Measurements from ENCODE around the gene NFE2.
"Not testable (repeated sequence)": the region's sequence is repeated elsewhere in the genome, so short reads cannot be mapped to it uniquely, and the experiment has no call there.

NFE2 gene

GRCh38 chr12:54282949-54283593 lies 17.7 kb downstream of the NFE2 start:
- DNase-seq: no peak

DNA sequence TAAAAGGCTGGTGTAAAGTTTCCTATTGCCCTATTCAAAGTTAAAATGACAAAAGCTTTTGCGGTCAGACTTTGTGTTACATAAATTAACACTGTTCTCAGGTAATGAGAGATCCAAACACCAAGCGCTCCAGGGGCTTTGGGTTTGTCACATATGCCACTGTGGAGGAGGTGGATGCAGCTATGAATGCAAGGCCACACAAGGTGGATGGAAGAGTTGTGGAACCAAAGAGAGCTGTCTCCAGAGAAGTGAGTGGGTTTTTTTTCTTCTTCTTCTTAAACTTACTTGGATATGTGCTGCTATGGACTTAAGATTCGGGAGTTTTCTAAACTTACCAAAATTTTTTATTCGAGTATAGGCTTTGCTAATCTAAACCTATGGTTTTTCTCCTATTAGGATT lies 19.1 kb downstream of the NFE2 start:
- not testable (repeated sequence) for DNase-seq

- not testable (repeated sequence) for DNase-seq
Observed at GRCh38 chr12:54281261-54281638, 19.6 kb downstream of the NFE2 start.

DNA sequence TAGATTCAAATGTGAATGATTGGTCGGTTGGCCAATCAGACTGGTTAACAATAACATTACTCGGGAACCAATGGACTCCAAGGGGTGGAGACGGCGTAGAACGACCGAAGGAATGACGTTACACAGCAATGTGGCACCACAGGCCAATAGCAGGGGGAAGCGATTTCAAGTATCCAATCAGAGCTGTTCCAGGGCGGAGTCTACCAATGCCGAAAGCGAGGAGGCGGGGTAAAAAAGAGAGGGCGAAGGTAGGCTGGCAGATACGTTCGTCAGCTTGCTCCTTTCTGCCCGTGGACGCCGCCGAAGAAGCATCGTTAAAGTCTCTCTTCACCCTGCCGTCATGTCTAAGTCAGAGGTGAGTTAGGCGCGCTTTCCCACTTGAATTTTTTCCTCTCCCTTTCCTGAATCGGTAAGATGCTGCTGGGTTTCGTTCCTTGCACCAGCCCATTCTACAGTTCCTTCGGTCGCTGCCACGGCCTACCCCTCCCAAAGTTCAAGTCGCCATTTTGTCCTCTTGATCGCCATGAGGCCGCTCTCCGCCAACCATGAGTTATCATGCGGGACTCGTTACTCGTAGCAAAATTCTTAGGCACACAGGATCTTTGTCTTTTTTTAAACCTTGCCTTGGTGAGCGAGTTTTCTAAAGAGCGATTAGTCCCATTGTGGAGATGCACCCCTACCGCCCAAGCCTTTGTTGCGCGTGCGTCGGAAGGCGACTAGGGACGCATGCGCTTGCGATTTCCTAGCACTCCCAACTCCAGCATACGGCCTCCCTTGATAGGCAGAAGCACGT lies 20.2 kb downstream of the NFE2 start, which contains the start of gene HNRNPA1:
Gene HNRNPA1 (plus strand): TSS at position 259 of the 793 bp plus-strand sequence. CDS start 82 bp downstream, at position 341.
- DNase-seq: peak; percentile 97 to 99

GRCh38 chr12:54279632-54280467 lies 21.0 kb downstream of the NFE2 start, which contains the start of gene CBX5:
CBX5 (minus strand) TSS chr12:54280122; CDS start chr12:54257650, 22,472 bp downstream.
- DNase-seq: peak; percentile 98 to 99

DNA sequence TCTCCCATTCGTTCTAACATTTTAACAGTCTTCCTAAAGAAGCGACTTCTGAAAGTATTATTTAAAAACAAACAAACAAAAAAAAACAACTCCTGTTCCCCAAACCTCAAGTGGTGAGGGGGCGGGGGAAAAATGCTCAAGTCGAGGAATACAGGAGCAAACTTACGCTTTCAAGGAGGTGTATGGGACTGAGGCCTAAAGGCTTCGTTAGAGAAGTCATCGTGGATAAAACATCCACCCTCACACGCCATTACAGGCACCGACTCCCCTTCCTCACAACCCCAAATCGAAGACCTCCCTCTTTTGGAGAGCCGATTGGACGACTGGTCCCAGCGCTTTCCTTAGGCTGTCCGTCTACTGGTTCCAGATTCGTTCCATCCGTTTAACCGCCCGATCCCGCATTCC lies 21.6 kb downstream of the NFE2 start:
- no peak for DNase-seq

GRCh38 chr12:54277823-54278276 lies 23.0 kb downstream of the NFE2 start:
- DNase-seq: no peak

DNA sequence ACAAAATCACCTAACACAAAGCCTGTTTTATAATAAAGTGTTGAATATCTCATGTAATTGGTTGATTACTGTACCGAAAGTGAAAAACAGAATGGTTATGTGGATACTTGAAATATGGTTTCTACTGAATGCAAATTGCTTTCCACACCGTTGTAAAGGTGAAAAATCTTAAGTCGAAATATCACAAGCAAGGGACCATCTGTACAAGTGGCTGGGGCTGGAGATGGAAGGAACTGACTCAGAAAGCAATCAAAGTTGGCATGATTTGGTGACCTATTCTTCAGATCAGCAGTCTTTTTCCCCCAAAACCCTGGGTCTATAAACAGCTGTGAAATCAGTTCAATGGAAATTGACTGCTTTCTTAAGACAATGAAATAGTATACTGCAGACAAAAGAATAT lies 24.4 kb downstream of the NFE2 start:
- no peak for DNase-seq

DNA sequence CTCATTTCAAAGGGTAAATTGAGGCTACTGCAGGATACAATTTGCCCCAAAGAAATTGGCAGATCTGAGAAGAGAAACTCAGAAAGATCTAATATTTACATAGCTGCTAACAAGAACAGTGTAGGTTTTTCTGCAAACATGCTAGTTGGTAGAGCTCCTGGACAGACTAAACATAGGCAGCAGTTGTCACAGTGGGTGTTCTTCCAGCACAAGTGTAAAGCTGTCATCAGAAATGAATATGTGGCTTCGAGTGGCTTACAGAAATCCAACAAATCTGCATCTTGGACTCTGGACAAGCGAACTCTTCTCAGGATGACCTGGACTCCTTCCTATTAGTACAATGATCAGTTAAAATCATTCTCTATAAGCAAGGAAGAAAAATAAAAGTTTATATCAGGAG lies 26.8 kb downstream of the NFE2 start:
- DNase-seq: no peak

DNA sequence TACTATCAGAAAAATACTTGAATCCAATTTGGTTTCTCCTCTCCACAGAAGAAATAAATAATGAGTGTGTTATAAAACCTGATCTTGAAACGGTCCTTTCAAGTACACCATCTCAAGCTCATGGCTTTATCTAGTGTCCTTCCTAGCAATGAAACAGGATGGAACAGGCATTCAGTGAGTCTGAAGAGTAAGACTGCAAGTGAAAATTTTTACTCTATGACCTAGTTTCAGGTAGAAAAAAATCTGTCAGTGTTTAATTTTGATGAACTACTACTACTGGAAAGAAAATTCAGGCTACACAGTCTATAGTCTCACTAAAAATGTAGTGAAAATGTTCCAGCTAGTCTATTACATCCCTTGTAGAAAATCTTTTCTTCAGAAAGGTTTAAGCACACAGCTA lies 28.6 kb downstream of the NFE2 start:
- no peak for DNase-seq

- no peak for DNase-seq
Observed at GRCh38 chr12:54270345-54270744, 30.5 kb downstream of the NFE2 start.

DNA sequence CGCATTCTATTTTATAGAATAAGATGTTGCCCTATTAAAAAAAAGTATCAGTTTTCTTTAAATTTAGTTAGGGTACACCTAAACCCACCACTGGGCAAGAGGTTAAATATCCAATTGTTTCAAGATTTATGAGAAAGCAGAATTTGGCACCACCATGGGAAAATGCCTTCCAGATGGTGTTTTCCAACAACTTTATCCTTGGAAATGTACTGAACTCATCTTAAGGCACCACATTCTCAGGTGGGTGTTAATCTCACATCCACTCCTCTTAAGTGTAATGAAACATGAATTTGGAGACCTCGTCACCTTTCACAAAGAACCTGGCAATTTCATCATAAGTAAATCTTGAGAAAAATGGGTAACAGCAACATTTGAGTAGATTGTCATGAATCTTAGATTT lies 34.0 kb downstream of the NFE2 start:
- DNase-seq: peak; percentile 20 to 59

DNA sequence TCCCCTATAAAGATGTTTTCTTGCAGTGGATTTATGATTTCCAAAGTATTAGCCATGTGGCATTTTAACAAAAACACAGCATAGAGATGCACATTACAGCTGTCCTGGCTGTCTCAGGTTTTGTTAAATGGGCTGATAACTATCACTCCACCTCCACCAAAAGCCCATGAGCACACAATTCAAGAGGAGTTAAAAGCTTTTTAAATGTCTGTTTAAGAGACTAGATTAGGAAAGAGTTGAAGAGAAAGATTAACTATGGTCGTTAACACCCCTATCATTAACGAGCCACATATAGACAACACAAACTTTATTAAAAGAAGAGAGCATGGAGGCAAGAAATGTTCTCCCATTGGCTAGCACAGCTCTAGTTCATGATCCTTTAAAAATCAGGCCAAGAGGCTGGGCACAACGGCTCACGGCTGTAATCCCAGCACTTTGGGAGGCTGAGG lies 35.4 kb downstream of the NFE2 start:
- peak; percentile 75 to 77 for DNase-seq

- DNase-seq: no peak
Observed at GRCh38 chr12:54262403-54262925, 38.4 kb downstream of the NFE2 start.

DNA sequence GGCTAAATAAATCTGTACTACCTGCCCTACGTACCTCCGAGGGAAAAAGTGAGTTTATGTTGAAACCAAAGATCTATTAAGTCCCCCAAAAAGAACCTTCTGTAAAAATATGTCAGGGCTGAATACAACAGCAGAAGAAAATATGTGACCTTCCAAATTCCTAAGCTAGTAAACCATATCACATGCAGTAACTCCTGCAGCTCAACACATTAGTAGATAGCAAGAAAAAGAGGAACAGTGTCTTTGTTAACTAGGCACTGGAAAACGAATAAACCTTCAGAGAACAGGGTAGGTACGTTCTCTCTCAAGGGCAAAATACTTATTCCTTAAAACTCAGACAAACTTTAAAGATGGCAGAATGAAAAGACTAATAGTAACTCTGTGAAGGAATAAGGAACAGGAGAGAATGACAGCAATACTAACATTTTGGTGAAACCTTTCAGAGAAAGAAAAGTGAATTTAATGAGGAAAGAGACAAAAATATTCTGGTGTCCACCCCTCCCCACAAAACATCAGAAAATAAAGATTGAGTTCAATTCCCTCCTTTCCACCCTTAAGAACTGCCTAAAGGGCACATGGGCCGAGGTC lies 38.9 kb downstream of the NFE2 start:
- DNase-seq: no peak

GRCh38 chr12:54259194-54260011 lies 41.4 kb downstream of the NFE2 start:
- DNase-seq: peak; percentile 90 to 96

GRCh38 chr12:54258201-54258681 lies 42.6 kb downstream of the NFE2 start:
- DNase-seq: no peak

GRCh38 chr12:54257332-54257731 lies 43.5 kb downstream of the NFE2 start:
- no peak for DNase-seq

GRCh38 chr12:54253240-54253639 lies 47.6 kb downstream of the NFE2 start:
- DNase-seq: no peak

DNA sequence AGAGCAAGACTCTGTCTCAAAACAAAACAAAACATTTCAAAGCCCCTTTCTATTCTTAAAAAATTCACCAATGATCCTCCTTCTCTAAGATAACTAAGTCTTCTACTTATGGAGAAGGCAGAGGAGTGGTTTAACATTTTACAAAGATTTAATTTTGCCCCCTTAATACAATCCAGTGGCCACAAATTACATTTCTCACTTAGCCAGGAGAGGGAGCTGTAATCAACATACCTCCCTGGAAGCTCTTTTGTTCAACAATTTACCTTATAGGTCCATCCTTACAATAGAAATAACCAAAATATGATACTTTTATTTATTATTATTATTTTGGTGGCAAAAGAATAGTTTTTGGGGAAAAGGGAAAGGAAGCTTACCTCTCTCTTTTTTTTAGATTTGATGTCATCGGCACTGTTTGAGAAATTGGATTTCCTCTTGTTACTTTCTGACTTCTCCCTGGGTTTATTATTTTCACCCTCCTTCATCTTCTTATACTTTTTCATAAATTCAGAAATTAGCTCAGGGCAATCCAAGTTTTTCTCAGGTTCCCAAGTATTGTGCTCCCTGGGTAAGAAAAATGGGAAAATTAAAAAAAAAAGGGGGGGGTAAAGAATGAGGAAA lies 49.0 kb downstream of the NFE2 start:
- DNase-seq: peak; percentile 23 to 30

GRCh38 chr12:54249489-54249888 lies 51.3 kb downstream of the NFE2 start:
- DNase-seq: no peak

Data from NCI-H524 (cell line).